IMR-90 (cell line): Measurements from ENCODE around the gene CPT1A. TPM values are rescaled to one million over a fixed set of nuclear protein-coding genes. Genes with fewer than 3 reads are reported as not detected.

Experiments used
- ATAC-seq: fragments of 200-7000 bp; cut with Tn5 transposase; 2 replicates; pipeline ENCODE4 v1.9.1; 2020; ENCODE audit warnings: low read depth, mild to moderate bottlenecking, moderate library complexity
- BruUV-seq: library from RNA; stranded (reverse); fragments of 400-500 nt; replicated peaks from 2 replicates; lab custom pipeline; 2021; lab: Mats Ljungman, UMichigan
- CTCF ChIA-PET: fragments of 300-600 bp; formaldehyde crosslinking; extraction: SDS; loops from one replicate; lab custom pipeline; 2021; ENCODE audit warnings: antibody characterized with exemption; lab: Yijun Ruan, JAX
- POLR2A ChIA-PET: fragments of 300-600 bp; sonication (Branson Sonifier 250); formaldehyde crosslinking; loops from one replicate; lab custom pipeline; 2022; ENCODE audit warnings: antibody characterized with exemption; ENCODE audit not compliant: unreplicated experiment; lab: Charles Lee
- DNase-seq: peaks from one replicate; pipeline ENCODE4 v3.0.0; 2013
- H2AFZ ChIP-seq: replicated peaks from 2 replicates; pipeline ENCODE3; 2013; ENCODE audit warnings: low read length, mild to moderate bottlenecking; ENCODE audit not compliant: poor library complexity
- H2AK5ac ChIP-seq: 2 replicates; pipeline ENCODE4 v1.6.1; 2013; ENCODE audit warnings: low read depth, low read length, inconsistent platforms
- H2AK9ac ChIP-seq: replicated peaks from 2 replicates; pipeline ENCODE3; 2013; ENCODE audit warnings: mild to moderate bottlenecking, low read depth, low read length, moderate library complexity; ENCODE audit not compliant: poor library complexity
- H2BK120ac ChIP-seq: 2 replicates; pipeline ENCODE4 v1.6.1; 2013; ENCODE audit warnings: low read depth, low read length, inconsistent platforms
- H2BK15ac ChIP-seq: 3 replicates; pipeline ENCODE4 v1.6.1; 2013; ENCODE audit warnings: low read depth, low read length, inconsistent platforms
- H2BK20ac ChIP-seq: 2 replicates; pipeline ENCODE4 v1.6.1; 2013; ENCODE audit warnings: low read depth, mild to moderate bottlenecking, inconsistent platforms, low read length, moderate library complexity
- H2BK5ac ChIP-seq: 2 replicates; pipeline ENCODE4 v1.6.1; 2013; ENCODE audit warnings: mild to moderate bottlenecking, low read depth, low read length, inconsistent platforms; ENCODE audit not compliant: poor library complexity, severe bottlenecking
- H3K14ac ChIP-seq: replicated peaks from 2 replicates; pipeline ENCODE4 v1.6.1; 2013; ENCODE audit warnings: low read depth, low read length, inconsistent platforms
- H3K18ac ChIP-seq: 2 replicates; pipeline ENCODE4 v1.6.1; 2013; ENCODE audit warnings: low read depth, low read length, control low read depth
- H3K23ac ChIP-seq: 2 replicates; pipeline ENCODE4 v1.6.1; 2013; ENCODE audit warnings: low read depth, low read length, inconsistent platforms
- H3K27ac ChIP-seq: 2 replicates; pipeline ENCODE4 v1.5.1; 2013; ENCODE audit warnings: mild to moderate bottlenecking, control low read depth, low read length; ENCODE audit not compliant: insufficient read depth
- H3K27me3 ChIP-seq: 2 replicates; pipeline ENCODE4 v1.6.1; 2013; ENCODE audit warnings: low read length; ENCODE audit not compliant: control insufficient read depth, insufficient read depth
- H3K36me3 ChIP-seq: 2 replicates; pipeline ENCODE4 v1.6.1; 2013; ENCODE audit warnings: low read length, mixed read lengths; ENCODE audit not compliant: control insufficient read depth, insufficient read depth
- H3K4ac ChIP-seq: 2 replicates; pipeline ENCODE4 v1.6.1; 2013; ENCODE audit warnings: low read depth, low read length, inconsistent platforms
- H3K4me1 ChIP-seq: 2 replicates; pipeline ENCODE4 v1.6.1; 2013; ENCODE audit warnings: low read length, mixed read lengths; ENCODE audit not compliant: control insufficient read depth, insufficient read depth
- H3K4me2 ChIP-seq: 2 replicates; pipeline ENCODE4 v1.6.1; 2013; ENCODE audit warnings: low read depth, mild to moderate bottlenecking, control low read depth, low read length, moderate library complexity
- H3K4me3 ChIP-seq: 2 replicates; pipeline ENCODE4 v1.5.1; 2013; ENCODE audit warnings: low read depth, mild to moderate bottlenecking, control low read depth, low read length, moderate library complexity; ENCODE audit not compliant: insufficient read depth
- H3K56ac ChIP-seq: 2 replicates; pipeline ENCODE4 v1.6.1; 2013; ENCODE audit warnings: low read length, inconsistent platforms; ENCODE audit not compliant: insufficient read depth; ENCODE audit errors: extremely low read depth
- H3K79me1 ChIP-seq, 2 experiments: 2 replicates each; pipeline ENCODE4 v1.6.1; 2013; ENCODE audit warnings: low read length in 2 of 2, inconsistent platforms in 1 of 2, low read depth in 1 of 2
- H3K9ac ChIP-seq: 2 replicates; pipeline ENCODE4 v1.6.1; 2013; ENCODE audit warnings: low read depth, low read length, control low read depth
- H3K9me1 ChIP-seq: 2 replicates; pipeline ENCODE4 v1.6.1; 2013; ENCODE audit warnings: low read length, inconsistent platforms; ENCODE audit not compliant: insufficient read depth
- H3K9me3 ChIP-seq: 2 replicates; pipeline ENCODE4 v1.6.1; 2013; ENCODE audit warnings: low read length; ENCODE audit not compliant: control insufficient read depth, insufficient read depth
- H4K20me1 ChIP-seq: 2 replicates; pipeline ENCODE4 v1.6.1; 2013; ENCODE audit warnings: low read length, inconsistent platforms; ENCODE audit not compliant: insufficient read depth
- H4K5ac ChIP-seq: 2 replicates; pipeline ENCODE4 v1.6.1; 2013; ENCODE audit warnings: mild to moderate bottlenecking, low read depth, low read length, control low read depth
- H4K8ac ChIP-seq, 2 experiments: 2 replicates each; pipeline ENCODE4 v1.6.1; 2013; ENCODE audit warnings: low read depth in 2 of 2, low read length in 2 of 2, control low read depth in 1 of 2, inconsistent platforms in 1 of 2
- H4K91ac ChIP-seq: 2 replicates; pipeline ENCODE4 v1.6.1; 2013; ENCODE audit warnings: low read depth, low read length, inconsistent platforms; ENCODE audit not compliant: insufficient read depth
- FOS ChIP-seq: fragments of 150-350 bp; IDR thresholded peaks from 2 replicates; pipeline ENCODE4 v1.6.1; 2016; ENCODE audit warnings: low read depth, low read length
- MAZ ChIP-seq: IDR thresholded peaks from 2 replicates; pipeline ENCODE4 v1.6.1; 2012; ENCODE audit warnings: low read depth, mild to moderate bottlenecking, low read length, improper control_type of control experiment, moderate library complexity, borderline replicate concordance
- POLR2A ChIP-seq: IDR thresholded peaks from 2 replicates; pipeline ENCODE4 v1.6.1; 2012; ENCODE audit warnings: mild to moderate bottlenecking, low read depth, low read length
- RCOR1 ChIP-seq: IDR thresholded peaks from 2 replicates; pipeline ENCODE4 v1.6.1; 2012; ENCODE audit warnings: mild to moderate bottlenecking, low read length, improper control_type of control experiment; ENCODE audit not compliant: insufficient replicate concordance
- SMC3 ChIP-seq: fragments of 150-350 bp; IDR thresholded peaks from 2 replicates; pipeline ENCODE4 v1.6.1; 2016; ENCODE audit warnings: low read depth, mild to moderate bottlenecking, antibody characterized with exemption, low read length, moderate library complexity
- USF2 ChIP-seq: fragments of 150-350 bp; IDR thresholded peaks from 2 replicates; pipeline ENCODE4 v1.6.1; 2017; ENCODE audit warnings: mild to moderate bottlenecking, antibody characterized with exemption, low read length, low read depth
- WGBS, 2 experiments: methylation state at CpG; one replicate each; pipeline versions ENCODE4 v1.1.5 to v1.1.7; 2013; ENCODE audit warnings: missing lambda C conversion rate in 2 of 2; ENCODE audit not compliant: insufficient read length in 1 of 2; ENCODE audit errors: extremely low coverage in 2 of 2; 5-methylcytosine and 5-hydroxymethylcytosine counted together
- dilution Hi-C: fragments of 300-500 bp; cut with HindIII; formaldehyde crosslinking; loops from one replicate; pipeline ENCODE4 v1.14.3; 2018; ENCODE audit warnings: low sequenced_read_pairs; ENCODE audit not compliant: unreplicated experiment
- in situ Hi-C: fragments of 300-500 bp; cut with MboI; formaldehyde crosslinking; loops from 3 replicates; pipeline ENCODE4 v1.14.3; 2019; ENCODE audit warnings: low sequenced_read_pairs, inconsistent platforms, mixed read lengths
- intact Hi-C: fragments of 100-400 bp; cut with micrococcal nuclease; formaldehyde crosslinking; loops from 2 replicates; pipeline ENCODE4 v1.10.0; 2022
- polyA plus RNA-seq, 3 experiments: library from polyadenylated mRNA; depleted of rRNA; stranded (reverse); fragments of >200 nt; gene quantifications; 2 replicates each; pipeline ENCODE4 v1.2.3, GENCODE V29; 2012; ENCODE audit warnings: low replicate concordance in 1 of 3
- total RNA-seq: library from RNA; depleted of rRNA; stranded (reverse); fragments of >200 nt; gene quantifications from 2 replicates; pipeline ENCODE4 v1.2.3, GENCODE V29; 2012

Gene CPT1A
- total and polyA plus RNA-seq, 2 of the 4 experiments (the other 2 are of a cell fraction) = 15.4 to 21.3 TPM

GRCh38 chr11:68721075-68721474 is 120.6 kb downstream of the CPT1A start:
- Histone ChIP-seq H3K79me1 (no peaks in the 10 kb centered on the region), H2BK15ac (no peak overlapping the region), H2BK20ac (no peak overlapping the region), H3K9me3 (peaks cover 16% of the 10 kb centered on the region), H3K9ac (no peak overlapping the region), H3K4me2 (no peak overlapping the region), H3K14ac (no peak overlapping the region), H3K9me1 (0 out of 2 replicates have a peak, but pooled peaks cover 3% of the 10 kb centered on the region), H3K27me3 (peaks cover 36% of the 10 kb centered on the region), H4K91ac (no peak overlapping the region), H3K4ac (no peak overlapping the region), H3K4me1 (no peaks in the 10 kb centered on the region), H3K18ac (no peak overlapping the region), H2BK5ac (no peak overlapping the region), H3K56ac (no peak overlapping the region), H3K27ac (no peak overlapping the region), H2AK5ac (no peak overlapping the region), H3K4me3 (no peak overlapping the region), H4K8ac (no peak overlapping the region), H3K23ac (no peak overlapping the region), H2BK120ac (no peak overlapping the region), H2AFZ (no peak overlapping the region), H2AK9ac (no peak overlapping the region), H3K36me3 (no peaks in the 10 kb centered on the region), H4K5ac (no peak overlapping the region), H4K20me1 (no peaks in the 10 kb centered on the region)
- dilution Hi-C loops = no loop called here
- WGBS, 2 experiments = no CpG with 5 or more reads among the region's 2 CpGs
- ChIA-PET POLR2A (no interaction called here), CTCF (no interaction called here)
- ATAC-seq (no peak), DNase-seq (no peak)
- BruUV-seq = no TSS peak
- in situ Hi-C loops = no loop called here
- intact Hi-C loops = loop anchor here (10.0 kb wide), 1 partner anchor 106 kb away; no protein-coding TSS in a partner anchor
- TF ChIP-seq RCOR1 (no peak), MAZ (no peak), POLR2A (no peak), SMC3 (no peak), FOS (no peak), USF2 (no peak)
